ENCODE data around the gene MESD. TPM values are rescaled to one million over a fixed set of nuclear protein-coding genes. Genes with fewer than 3 reads are reported as not detected.

MESD gene
- total RNA-seq, 4 donors from 2014 or later = 5.5 to 7.9 (median 6.6) TPM

DNA sequence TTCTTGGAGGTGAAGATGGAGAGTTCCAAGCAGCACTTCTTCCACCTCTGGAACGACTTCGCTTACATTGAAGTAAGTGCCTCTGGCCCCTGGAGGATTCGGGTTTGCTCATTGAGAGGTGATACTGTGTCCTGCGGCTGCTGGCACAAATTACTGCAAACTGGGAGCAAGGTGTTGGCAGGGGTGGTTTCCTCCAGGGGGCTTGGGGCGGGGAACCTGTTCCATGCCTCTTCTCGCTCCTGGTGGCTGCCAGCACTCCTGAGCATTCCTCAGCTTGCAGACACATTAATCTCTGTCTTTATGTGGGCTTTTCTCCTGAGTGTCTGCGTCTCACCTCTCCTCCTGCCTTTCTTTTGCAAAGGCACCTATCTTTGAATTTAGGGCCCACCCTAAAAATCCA is 47.4 kb downstream of the MESD start:
- no peak for TF ChIP-seq POLR2A (IDR thresholded peaks at IDR 0.05)
- Histone ChIP-seq H3K4me1 (peaks cover 0 to 7% of the 10 kb centered on the region in 2 donors), H3K9me3 (no peaks in the 10 kb centered on the region), H3K27me3 (no peaks in the 10 kb centered on the region), H3K4me3 (no peak overlapping the region), H3K36me3 (peaks cover 0 to 21% of the 10 kb centered on the region in 2 donors), H3K27ac (no peak overlapping the region)
- intact Hi-C loops (cut with DNase I; ENCODE audit: low total_unique reads) (loop anchor here (10.0 kb wide), 1 partner anchor 883 kb away; no protein-coding TSS in a partner anchor), in situ Hi-C loops (cut with MboI; ENCODE audit: low sequenced_read_pairs in 4 of 4) (no loop called here)
- ATAC-seq = no peak
- no peak for DNase-seq

DNA sequence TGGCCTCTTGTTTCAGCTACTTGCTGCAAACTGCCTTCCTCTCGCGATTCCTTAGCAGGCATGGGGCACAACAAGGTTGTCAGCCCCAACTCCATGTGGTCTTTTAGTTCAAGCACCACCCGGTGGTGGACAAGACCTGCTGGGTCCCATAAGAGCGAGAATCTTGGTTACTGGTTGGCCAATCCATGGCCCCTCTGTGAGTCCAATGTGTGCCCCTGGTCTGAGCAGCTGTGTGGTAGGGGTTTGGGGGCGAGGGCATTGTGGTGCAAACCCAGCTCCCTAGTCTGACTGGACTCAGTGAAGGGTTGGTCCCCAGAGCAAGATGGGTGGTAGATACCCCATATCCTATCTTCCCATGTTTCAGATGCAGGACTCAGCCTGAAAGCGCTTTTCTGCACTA is 48.8 kb downstream of the MESD start:
- intact Hi-C loops (cut with DNase I; ENCODE audit: low total_unique reads) = loop anchor here (10.0 kb wide), 1 partner anchor 884 kb away; no protein-coding TSS in a partner anchor
- no peak for TF ChIP-seq POLR2A (IDR thresholded peaks at IDR 0.05)
- TF ChIP-seq, protein P1, sequence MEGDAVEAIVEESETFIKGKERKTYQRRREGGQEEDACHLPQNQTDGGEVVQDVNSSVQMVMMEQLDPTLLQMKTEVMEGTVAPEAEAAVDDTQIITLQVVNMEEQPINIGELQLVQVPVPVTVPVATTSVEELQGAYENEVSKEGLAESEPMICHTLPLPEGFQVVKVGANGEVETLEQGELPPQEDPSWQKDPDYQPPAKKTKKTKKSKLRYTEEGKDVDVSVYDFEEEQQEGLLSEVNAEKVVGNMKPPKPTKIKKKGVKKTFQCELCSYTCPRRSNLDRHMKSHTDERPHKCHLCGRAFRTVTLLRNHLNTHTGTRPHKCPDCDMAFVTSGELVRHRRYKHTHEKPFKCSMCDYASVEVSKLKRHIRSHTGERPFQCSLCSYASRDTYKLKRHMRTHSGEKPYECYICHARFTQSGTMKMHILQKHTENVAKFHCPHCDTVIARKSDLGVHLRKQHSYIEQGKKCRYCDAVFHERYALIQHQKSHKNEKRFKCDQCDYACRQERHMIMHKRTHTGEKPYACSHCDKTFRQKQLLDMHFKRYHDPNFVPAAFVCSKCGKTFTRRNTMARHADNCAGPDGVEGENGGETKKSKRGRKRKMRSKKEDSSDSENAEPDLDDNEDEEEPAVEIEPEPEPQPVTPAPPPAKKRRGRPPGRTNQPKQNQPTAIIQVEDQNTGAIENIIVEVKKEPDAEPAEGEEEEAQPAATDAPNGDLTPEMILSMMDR (IDR thresholded peaks at IDR 0.05 in 4 of 5, conservative IDR thresholded peaks at IDR 0.05 in 1 of 5) = no peak

DNA sequence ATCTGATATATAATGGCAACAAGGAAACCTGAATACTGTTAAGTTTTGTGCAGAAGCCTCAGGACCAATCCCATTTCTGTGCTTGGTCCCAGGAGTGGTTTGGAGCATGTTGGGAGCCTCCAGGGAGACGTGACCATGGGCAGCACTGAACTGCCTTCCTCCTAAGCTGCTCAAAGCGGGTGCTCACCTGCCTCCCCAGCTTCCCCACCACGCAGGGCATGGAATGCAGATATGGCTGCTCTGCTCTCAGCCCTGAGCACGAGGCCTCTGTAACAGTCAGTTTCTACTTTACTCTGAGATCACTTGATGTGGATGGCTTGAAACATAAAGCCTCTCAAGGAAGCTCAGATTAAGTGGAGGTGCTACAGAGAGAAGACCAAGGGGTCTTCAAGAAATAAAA is 49.3 kb downstream of the MESD start:
- H3K4me3 ChIP-seq = no peak overlapping the region
- no peaks in the 10 kb centered on the region for H3K27me3 ChIP-seq
- H3K9me3 ChIP-seq = no peaks in the 10 kb centered on the region
- DNase-seq (no peak), ATAC-seq (no peak)
- peaks cover 0 to 9% of the 10 kb centered on the region in 2 donors for H3K36me3 ChIP-seq
- peaks cover 0 to 7% of the 10 kb centered on the region in 2 donors for H3K4me1 ChIP-seq
- no peak overlapping the region for H3K27ac ChIP-seq
- no peak for TF ChIP-seq POLR2A (IDR thresholded peaks at IDR 0.05)
- TF ChIP-seq, protein P1 (IDR thresholded peaks at IDR 0.05 in 4 of 5, conservative IDR thresholded peaks at IDR 0.05 in 1 of 5) = no peak
- in situ Hi-C loops (cut with MboI; ENCODE audit: low sequenced_read_pairs in 4 of 4) = no loop called here
- intact Hi-C loops (cut with DNase I; ENCODE audit: low total_unique reads) = loop anchor here (10.0 kb wide), 1 partner anchor 884 kb away; no protein-coding TSS in a partner anchor

More for the DNA sequence above, 48.8 kb downstream of the MESD start:
- no peaks in the 10 kb centered on the region for H3K9me3 ChIP-seq
- no peak overlapping the region for H3K27ac ChIP-seq
- in situ Hi-C loops (cut with MboI; ENCODE audit: low sequenced_read_pairs in 4 of 4) = no loop called here
- H3K36me3 ChIP-seq = peaks cover 0 to 10% of the 10 kb centered on the region in 2 donors
- H3K4me1 ChIP-seq = peaks cover 0 to 7% of the 10 kb centered on the region in 2 donors
- no peaks in the 10 kb centered on the region for H3K27me3 ChIP-seq
- no peak for ATAC-seq
- DNase-seq = no peak
- no peak overlapping the region for H3K4me3 ChIP-seq

DNA sequence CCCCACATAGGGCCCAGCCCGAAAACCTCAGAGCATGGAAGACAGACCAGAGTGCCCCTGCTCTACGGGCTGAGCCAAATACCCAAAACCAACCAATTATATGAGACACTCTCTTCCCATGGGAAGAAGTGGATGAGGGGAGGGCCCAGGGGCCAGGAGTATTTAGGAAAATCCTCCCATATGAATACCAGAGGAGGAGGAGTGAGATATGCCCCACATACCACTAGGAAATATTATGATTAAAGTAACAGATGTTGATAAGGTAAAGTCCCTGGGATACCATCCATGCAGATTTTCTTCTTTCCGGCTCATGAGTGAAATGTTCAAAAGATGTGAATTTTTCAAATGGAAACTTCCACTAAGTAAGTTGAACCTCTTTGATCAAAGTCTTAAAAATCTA is 50.4 kb downstream of the MESD start:
- ATAC-seq (no peak), DNase-seq (no peak)
- Histone ChIP-seq H3K4me1 (peaks cover 0 to 7% of the 10 kb centered on the region in 2 donors), H3K9me3 (no peaks in the 10 kb centered on the region), H3K27me3 (no peaks in the 10 kb centered on the region), H3K27ac (no peak overlapping the region), H3K4me3 (no peak overlapping the region), H3K36me3 (peaks cover 0 to 9% of the 10 kb centered on the region in 2 donors)
- TF ChIP-seq POLR2A (IDR thresholded peaks at IDR 0.05) = no peak
- TF ChIP-seq, protein P1 (IDR thresholded peaks at IDR 0.05 in 4 of 5, conservative IDR thresholded peaks at IDR 0.05 in 1 of 5) = no peak
- intact Hi-C loops (cut with DNase I; ENCODE audit: low total_unique reads) (no loop called here), in situ Hi-C loops (cut with MboI; ENCODE audit: low sequenced_read_pairs in 4 of 4) (no loop called here)

DNA sequence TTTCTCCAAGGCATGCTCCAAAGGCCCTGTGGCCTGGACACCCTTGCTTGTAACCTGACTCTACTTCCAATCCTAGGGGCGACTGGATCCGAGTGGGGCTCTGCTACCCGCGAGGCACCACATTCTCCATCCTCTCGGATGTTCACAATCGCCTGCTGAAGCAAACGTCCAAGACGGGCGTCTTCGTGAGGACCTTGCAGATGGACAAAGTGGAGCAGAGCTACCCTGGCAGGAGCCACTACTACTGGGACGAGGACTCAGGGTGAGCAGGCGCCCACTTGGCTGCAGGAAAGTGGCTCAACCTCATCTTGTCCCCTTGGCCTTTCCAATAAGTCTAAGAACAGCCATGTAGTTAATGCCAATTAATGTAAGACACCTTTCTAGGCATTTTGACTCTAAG is 51.9 kb downstream of the MESD start:
- peaks cover 7 to 8% of the 10 kb centered on the region in 2 donors for H3K4me1 ChIP-seq
- H3K36me3 ChIP-seq = peaks cover 0 to 9% of the 10 kb centered on the region in 2 donors
- TF ChIP-seq, protein P1 (IDR thresholded peaks at IDR 0.05 in 4 of 5, conservative IDR thresholded peaks at IDR 0.05 in 1 of 5) = no peak
- no peak for TF ChIP-seq POLR2A (IDR thresholded peaks at IDR 0.05)
- in situ Hi-C loops (cut with MboI; ENCODE audit: low sequenced_read_pairs in 4 of 4) = no loop called here
- ATAC-seq (no peak), DNase-seq (no peak)
- no peak overlapping the region for H3K4me3 ChIP-seq
- no peaks in the 10 kb centered on the region for H3K9me3 ChIP-seq
- H3K27me3 ChIP-seq = no peaks in the 10 kb centered on the region
- intact Hi-C loops (cut with DNase I; ENCODE audit: low total_unique reads) = no loop called here
- no peak overlapping the region for H3K27ac ChIP-seq

Data from gastrocnemius medialis (tissue), 4 donors.